ENCODE data around the gene NBAS. TPM values are rescaled to one million over a fixed set of nuclear protein-coding genes. Genes with fewer than 3 reads are reported as not detected.

NBAS gene
- total and polyA plus RNA-seq, 2 of the 4 experiments (the other 2 are of a cell fraction): 22.3 to 105 TPM

DNA sequence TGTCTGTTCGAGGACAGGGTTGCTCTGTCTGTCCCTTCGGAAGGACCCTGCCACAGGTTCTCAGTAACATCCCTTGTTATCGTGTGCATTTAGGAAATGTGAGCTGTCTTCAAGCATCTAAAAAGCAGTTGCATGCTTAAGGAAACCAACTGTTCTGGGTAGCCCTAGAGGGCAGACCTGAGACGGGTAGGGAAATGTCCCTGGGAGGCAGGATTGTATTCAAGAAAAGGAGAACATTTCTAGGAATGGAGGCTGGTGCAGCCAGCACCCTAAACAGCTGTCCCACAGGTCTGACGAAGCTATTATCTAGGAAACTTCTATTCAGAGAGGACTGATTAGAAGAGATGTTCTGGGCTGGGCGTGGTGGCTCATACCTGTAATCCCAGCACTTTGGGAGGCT, 414.2 kb downstream of the NBAS start:
- POLR2A ChIA-PET (ENCODE audit: unreplicated experiment): no interaction called here
- BruUV-seq (replicated peaks): no TSS peak

More for the DNA sequence above, 414.2 kb downstream of the NBAS start:
- Histone ChIP-seq H2AK9ac (replicated peaks; ENCODE audit: low read depth, low read length, poor library complexity) (no peak overlapping the region), H2AK5ac (ENCODE audit: low read depth, low read length) (no peak overlapping the region), H4K91ac (ENCODE audit: insufficient read depth, low read depth, low read length) (no peak overlapping the region), H3K9ac (ENCODE audit: low read depth, low read length) (no peak overlapping the region), H3K14ac (replicated peaks; ENCODE audit: low read depth, low read length) (no peak overlapping the region), H3K27ac (ENCODE audit: insufficient read depth, low read length) (no peak overlapping the region), H2BK15ac (ENCODE audit: low read depth, low read length) (no peak overlapping the region), H3K9me1 (ENCODE audit: insufficient read depth, low read length) (peaks cover 3% of the 10 kb centered on the region; the same call in 1 of the 2 replicates), H3K36me3 (ENCODE audit: control insufficient read depth, insufficient read depth, low read length) (no peaks in the 10 kb centered on the region), H3K9me3 (ENCODE audit: control insufficient read depth, insufficient read depth, low read length) (no peaks in the 10 kb centered on the region), H2AFZ (replicated peaks; ENCODE audit: low read length, poor library complexity) (no peak overlapping the region), H2BK120ac (ENCODE audit: low read depth, low read length) (no peak overlapping the region), H3K4me3 (ENCODE audit: insufficient read depth, low read depth, low read length) (no peak overlapping the region), H4K20me1 (ENCODE audit: insufficient read depth, low read length) (no peaks in the 10 kb centered on the region), H3K27me3 (ENCODE audit: control insufficient read depth, insufficient read depth, low read length) (no peaks in the 10 kb centered on the region), H4K8ac (ENCODE audit: low read depth in 2 of 2, low read length in 2 of 2) (no peak overlapping the region), H3K4me2 (ENCODE audit: low read depth, low read length) (no peak overlapping the region), H3K18ac (ENCODE audit: low read depth, low read length) (no peak overlapping the region), H4K5ac (ENCODE audit: low read depth, low read length) (no peak overlapping the region), H2BK5ac (ENCODE audit: low read depth, low read length, poor library complexity, severe bottlenecking) (no peak overlapping the region), H3K4ac (ENCODE audit: low read depth, low read length) (no peak overlapping the region), H3K23ac (ENCODE audit: low read depth, low read length) (no peak overlapping the region), H3K79me1 (ENCODE audit: low read depth in 1 of 2, low read length in 2 of 2) (no peaks in the 10 kb centered on the region), H2BK20ac (ENCODE audit: low read depth, low read length) (no peak overlapping the region), H3K4me1 (ENCODE audit: control insufficient read depth, insufficient read depth, low read length) (no peaks in the 10 kb centered on the region), H3K56ac (ENCODE audit: extremely low read depth, insufficient read depth, low read length) (no peak overlapping the region)
- intact Hi-C loops (cut with micrococcal nuclease): no loop called here
- no peak for TF ChIP-seq CHD1 (IDR thresholded peaks at IDR 0.05; ENCODE audit: low read depth, low read length)
- TF ChIP-seq, protein P1, sequence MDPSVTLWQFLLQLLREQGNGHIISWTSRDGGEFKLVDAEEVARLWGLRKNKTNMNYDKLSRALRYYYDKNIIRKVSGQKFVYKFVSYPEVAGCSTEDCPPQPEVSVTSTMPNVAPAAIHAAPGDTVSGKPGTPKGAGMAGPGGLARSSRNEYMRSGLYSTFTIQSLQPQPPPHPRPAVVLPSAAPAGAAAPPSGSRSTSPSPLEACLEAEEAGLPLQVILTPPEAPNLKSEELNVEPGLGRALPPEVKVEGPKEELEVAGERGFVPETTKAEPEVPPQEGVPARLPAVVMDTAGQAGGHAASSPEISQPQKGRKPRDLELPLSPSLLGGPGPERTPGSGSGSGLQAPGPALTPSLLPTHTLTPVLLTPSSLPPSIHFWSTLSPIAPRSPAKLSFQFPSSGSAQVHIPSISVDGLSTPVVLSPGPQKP (IDR thresholded peaks at IDR 0.05; ENCODE audit: borderline replicate concordance, low read depth, low read length): no peak
- TF ChIP-seq MAZ (IDR thresholded peaks at IDR 0.05; ENCODE audit: borderline replicate concordance, low read depth, low read length): no peak
- TF ChIP-seq FOS (IDR thresholded peaks at IDR 0.05; ENCODE audit: low read depth, low read length): no peak
- no peak for TF ChIP-seq RAD21 (IDR thresholded peaks at IDR 0.05; ENCODE audit: low read length)
- no peak for TF ChIP-seq CEBPB (IDR thresholded peaks at IDR 0.05; ENCODE audit: low read depth, low read length)
- no peak for TF ChIP-seq MXI1 (IDR thresholded peaks at IDR 0.05; ENCODE audit: borderline replicate concordance, low read depth, low read length)
- dilution Hi-C loops (cut with HindIII; ENCODE audit: low sequenced_read_pairs, unreplicated experiment): no loop called here
- whole genome bisulfite sequencing, 2 experiments (ENCODE audit: extremely low coverage in 2 of 2, insufficient read length in 1 of 2): 97% methylated on average over 3 of the region's 6 CpGs; no CpG with 5 or more reads in 1 of the 2 experiments
- ATAC-seq (ENCODE audit: low read depth) (no peak), DNase-seq (no peak)
- in situ Hi-C loops (cut with MboI; ENCODE audit: low sequenced_read_pairs): no loop called here
- CTCF ChIA-PET: no interaction called here

All from IMR-90 (cell line).